IMR-90 (cell line): ENCODE data around the gene DDX31. TPM values are rescaled to one million over a fixed set of nuclear protein-coding genes. Genes with fewer than 3 reads are reported as not detected.

ENCODE experiments used
- ATAC-seq: fragments of 200-7000 bp; cut with Tn5 transposase; 2 replicates; pipeline ENCODE4 v1.9.1; 2020; ENCODE audit warnings: low read depth, mild to moderate bottlenecking, moderate library complexity
- BruUV-seq: library from RNA; stranded (reverse); fragments of 400-500 nt; replicated peaks from 2 replicates; lab custom pipeline; 2021; lab: Mats Ljungman, UMichigan
- CTCF ChIA-PET: fragments of 300-600 bp; formaldehyde crosslinking; extraction: SDS; loops from one replicate; lab custom pipeline; 2021; ENCODE audit warnings: antibody characterized with exemption; lab: Yijun Ruan, JAX
- POLR2A ChIA-PET: fragments of 300-600 bp; sonication (Branson Sonifier 250); formaldehyde crosslinking; loops from one replicate; lab custom pipeline; 2022; ENCODE audit warnings: antibody characterized with exemption; ENCODE audit not compliant: unreplicated experiment; lab: Charles Lee
- DNase-seq: peaks from one replicate; pipeline ENCODE4 v3.0.0; 2013
- H2AFZ ChIP-seq: replicated peaks from 2 replicates; pipeline ENCODE3; 2013; ENCODE audit warnings: low read length, mild to moderate bottlenecking; ENCODE audit not compliant: poor library complexity
- H2AK5ac ChIP-seq: 2 replicates; pipeline ENCODE4 v1.6.1; 2013; ENCODE audit warnings: low read depth, low read length, inconsistent platforms
- H2AK9ac ChIP-seq: replicated peaks from 2 replicates; pipeline ENCODE3; 2013; ENCODE audit warnings: mild to moderate bottlenecking, low read depth, low read length, moderate library complexity; ENCODE audit not compliant: poor library complexity
- H2BK120ac ChIP-seq: 2 replicates; pipeline ENCODE4 v1.6.1; 2013; ENCODE audit warnings: low read depth, low read length, inconsistent platforms
- H2BK15ac ChIP-seq: 3 replicates; pipeline ENCODE4 v1.6.1; 2013; ENCODE audit warnings: low read depth, low read length, inconsistent platforms
- H2BK20ac ChIP-seq: 2 replicates; pipeline ENCODE4 v1.6.1; 2013; ENCODE audit warnings: low read depth, mild to moderate bottlenecking, inconsistent platforms, low read length, moderate library complexity
- H2BK5ac ChIP-seq: 2 replicates; pipeline ENCODE4 v1.6.1; 2013; ENCODE audit warnings: mild to moderate bottlenecking, low read depth, low read length, inconsistent platforms; ENCODE audit not compliant: poor library complexity, severe bottlenecking
- H3K14ac ChIP-seq: replicated peaks from 2 replicates; pipeline ENCODE4 v1.6.1; 2013; ENCODE audit warnings: low read depth, low read length, inconsistent platforms
- H3K18ac ChIP-seq: 2 replicates; pipeline ENCODE4 v1.6.1; 2013; ENCODE audit warnings: low read depth, low read length, control low read depth
- H3K23ac ChIP-seq: 2 replicates; pipeline ENCODE4 v1.6.1; 2013; ENCODE audit warnings: low read depth, low read length, inconsistent platforms
- H3K27ac ChIP-seq: 2 replicates; pipeline ENCODE4 v1.5.1; 2013; ENCODE audit warnings: mild to moderate bottlenecking, control low read depth, low read length; ENCODE audit not compliant: insufficient read depth
- H3K27me3 ChIP-seq: 2 replicates; pipeline ENCODE4 v1.6.1; 2013; ENCODE audit warnings: low read length; ENCODE audit not compliant: control insufficient read depth, insufficient read depth
- H3K36me3 ChIP-seq: 2 replicates; pipeline ENCODE4 v1.6.1; 2013; ENCODE audit warnings: low read length, mixed read lengths; ENCODE audit not compliant: control insufficient read depth, insufficient read depth
- H3K4ac ChIP-seq: 2 replicates; pipeline ENCODE4 v1.6.1; 2013; ENCODE audit warnings: low read depth, low read length, inconsistent platforms
- H3K4me1 ChIP-seq: 2 replicates; pipeline ENCODE4 v1.6.1; 2013; ENCODE audit warnings: low read length, mixed read lengths; ENCODE audit not compliant: control insufficient read depth, insufficient read depth
- H3K4me2 ChIP-seq: 2 replicates; pipeline ENCODE4 v1.6.1; 2013; ENCODE audit warnings: low read depth, mild to moderate bottlenecking, control low read depth, low read length, moderate library complexity
- H3K4me3 ChIP-seq: 2 replicates; pipeline ENCODE4 v1.5.1; 2013; ENCODE audit warnings: low read depth, mild to moderate bottlenecking, control low read depth, low read length, moderate library complexity; ENCODE audit not compliant: insufficient read depth
- H3K56ac ChIP-seq: 2 replicates; pipeline ENCODE4 v1.6.1; 2013; ENCODE audit warnings: low read length, inconsistent platforms; ENCODE audit not compliant: insufficient read depth; ENCODE audit errors: extremely low read depth
- H3K79me1 ChIP-seq, 2 experiments: 2 replicates each; pipeline ENCODE4 v1.6.1; 2013; ENCODE audit warnings: low read length in 2 of 2, inconsistent platforms in 1 of 2, low read depth in 1 of 2
- H3K9ac ChIP-seq: 2 replicates; pipeline ENCODE4 v1.6.1; 2013; ENCODE audit warnings: low read depth, low read length, control low read depth
- H3K9me1 ChIP-seq: 2 replicates; pipeline ENCODE4 v1.6.1; 2013; ENCODE audit warnings: low read length, inconsistent platforms; ENCODE audit not compliant: insufficient read depth
- H3K9me3 ChIP-seq: 2 replicates; pipeline ENCODE4 v1.6.1; 2013; ENCODE audit warnings: low read length; ENCODE audit not compliant: control insufficient read depth, insufficient read depth
- H4K20me1 ChIP-seq: 2 replicates; pipeline ENCODE4 v1.6.1; 2013; ENCODE audit warnings: low read length, inconsistent platforms; ENCODE audit not compliant: insufficient read depth
- H4K5ac ChIP-seq: 2 replicates; pipeline ENCODE4 v1.6.1; 2013; ENCODE audit warnings: mild to moderate bottlenecking, low read depth, low read length, control low read depth
- H4K8ac ChIP-seq, 2 experiments: 2 replicates each; pipeline ENCODE4 v1.6.1; 2013; ENCODE audit warnings: low read depth in 2 of 2, low read length in 2 of 2, control low read depth in 1 of 2, inconsistent platforms in 1 of 2
- H4K91ac ChIP-seq: 2 replicates; pipeline ENCODE4 v1.6.1; 2013; ENCODE audit warnings: low read depth, low read length, inconsistent platforms; ENCODE audit not compliant: insufficient read depth
- CEBPB ChIP-seq: IDR thresholded peaks from 2 replicates; pipeline ENCODE4 v1.6.1; 2012; ENCODE audit warnings: low read depth, low read length, improper control_type of control experiment
- FOS ChIP-seq: fragments of 150-350 bp; IDR thresholded peaks from 2 replicates; pipeline ENCODE4 v1.6.1; 2016; ENCODE audit warnings: low read depth, low read length
- MAFK ChIP-seq: IDR thresholded peaks from 2 replicates; pipeline ENCODE4 v1.6.1; 2012; ENCODE audit warnings: low read depth, low read length, improper control_type of control experiment
- MXI1 ChIP-seq: IDR thresholded peaks from 2 replicates; pipeline ENCODE4 v1.6.1; 2012; ENCODE audit warnings: low read depth, mild to moderate bottlenecking, low read length, moderate library complexity, borderline replicate concordance
- POLR2A ChIP-seq: IDR thresholded peaks from 2 replicates; pipeline ENCODE4 v1.6.1; 2012; ENCODE audit warnings: mild to moderate bottlenecking, low read depth, low read length
- WGBS, 2 experiments: methylation state at CpG; one replicate each; pipeline versions ENCODE4 v1.1.5 to v1.1.7; 2013; ENCODE audit warnings: missing lambda C conversion rate in 2 of 2; ENCODE audit not compliant: insufficient read length in 1 of 2; ENCODE audit errors: extremely low coverage in 2 of 2; 5-methylcytosine and 5-hydroxymethylcytosine counted together
- dilution Hi-C: fragments of 300-500 bp; cut with HindIII; formaldehyde crosslinking; loops from one replicate; pipeline ENCODE4 v1.14.3; 2018; ENCODE audit warnings: low sequenced_read_pairs; ENCODE audit not compliant: unreplicated experiment
- in situ Hi-C: fragments of 300-500 bp; cut with MboI; formaldehyde crosslinking; loops from 3 replicates; pipeline ENCODE4 v1.14.3; 2019; ENCODE audit warnings: low sequenced_read_pairs, inconsistent platforms, mixed read lengths
- intact Hi-C: fragments of 100-400 bp; cut with micrococcal nuclease; formaldehyde crosslinking; loops from 2 replicates; pipeline ENCODE4 v1.10.0; 2022
- polyA plus RNA-seq, 3 experiments: library from polyadenylated mRNA; depleted of rRNA; stranded (reverse); fragments of >200 nt; gene quantifications; 2 replicates each; pipeline ENCODE4 v1.2.3, GENCODE V29; 2012; ENCODE audit warnings: low replicate concordance in 1 of 3
- total RNA-seq: library from RNA; depleted of rRNA; stranded (reverse); fragments of >200 nt; gene quantifications from 2 replicates; pipeline ENCODE4 v1.2.3, GENCODE V29; 2012
- TF ChIP-seq, protein P1 (sequence below): fragments of 150-350 bp; IDR thresholded peaks from 2 replicates; pipeline ENCODE4 v1.6.1; 2017; ENCODE audit warnings: mild to moderate bottlenecking, antibody characterized with exemption, low read length, low read depth

The DDX31 gene
- total and polyA plus RNA-seq, 2 of the 4 experiments (the other 2 are of a cell fraction), result 10.7 to 14.0 TPM

DNA sequence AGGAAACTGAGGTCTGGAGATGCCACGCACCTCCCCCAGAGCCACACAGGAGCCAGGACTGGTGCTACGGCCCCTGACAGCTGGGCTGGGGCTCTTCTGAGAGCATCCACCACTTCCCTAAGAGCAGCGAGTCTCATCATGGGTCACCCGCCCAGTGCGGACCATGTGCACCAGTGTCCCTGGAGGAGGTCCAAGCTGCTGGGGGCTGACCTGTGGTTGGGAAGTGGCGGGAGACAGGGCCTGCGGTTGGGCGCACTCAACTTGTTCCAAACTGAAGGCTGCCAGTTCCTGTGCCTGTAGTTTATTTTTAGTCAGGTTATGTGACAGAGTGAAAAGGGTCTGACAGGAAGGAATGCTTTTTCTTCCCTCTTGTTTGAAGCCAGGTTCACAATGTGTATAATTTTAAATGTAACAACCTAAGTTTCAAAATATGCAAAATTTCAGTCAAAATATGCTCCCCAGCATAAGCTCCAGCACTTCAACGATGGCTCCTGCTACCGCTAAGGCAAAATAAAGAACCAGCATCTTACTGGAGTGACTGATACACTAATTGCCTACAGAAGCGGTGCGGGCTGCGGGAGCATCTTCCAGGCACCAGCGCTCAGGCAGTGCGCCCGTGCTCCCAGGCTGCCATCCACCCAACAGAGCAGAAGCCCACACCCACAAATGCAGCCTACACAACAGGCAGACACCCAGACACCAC lies 72.6 kb downstream of the DDX31 start (continued):
- TF ChIP-seq CEBPB, result no peak

DNA sequence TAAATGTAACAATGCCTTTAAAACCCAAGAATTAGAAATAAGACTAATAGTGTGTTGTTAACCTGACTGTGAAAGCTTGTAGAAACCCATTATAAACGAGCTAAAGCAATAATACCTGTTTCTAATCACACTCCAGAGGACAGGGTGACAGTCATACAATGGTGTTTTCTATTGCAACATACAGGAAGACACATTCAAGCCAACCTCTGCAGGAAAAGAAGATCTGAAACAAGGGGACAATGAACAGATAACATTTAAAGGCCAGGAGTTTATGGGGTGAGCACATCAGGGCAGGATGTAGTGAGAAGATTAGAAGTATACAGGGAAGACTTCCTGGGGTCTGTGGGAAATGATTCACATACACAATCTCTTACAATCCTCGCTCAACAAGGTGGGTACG lies 73.6 kb downstream of the DDX31 start:
- Histone ChIP-seq H3K9me1 (peaks cover 11% of the 10 kb centered on the region; the same call in 1 of the 2 replicates), H3K79me1 (no peaks in the 10 kb centered on the region), H3K4me3 (no peak overlapping the region), H2BK5ac (no peak overlapping the region), H2AK5ac (no peak overlapping the region), H4K5ac (no peak overlapping the region), H3K56ac (no peak overlapping the region), H3K36me3 (peaks cover 18% of the 10 kb centered on the region), H3K9me3 (no peaks in the 10 kb centered on the region), H3K4me2 (no peak overlapping the region), H3K9ac (no peak overlapping the region), H3K4me1 (no peaks in the 10 kb centered on the region), H3K14ac (no peak overlapping the region), H2BK120ac (no peak overlapping the region), H4K8ac (no peak overlapping the region), H4K91ac (no peak overlapping the region), H3K4ac (no peak overlapping the region), H3K18ac (no peak overlapping the region), H2AK9ac (no peak overlapping the region), H2BK20ac (no peak overlapping the region), H4K20me1 (peaks cover 8% of the 10 kb centered on the region), H3K27ac (no peak overlapping the region), H2BK15ac (no peak overlapping the region), H3K23ac (no peak overlapping the region), H3K27me3 (peaks cover 10% of the 10 kb centered on the region), H2AFZ (no peak overlapping the region)
- ATAC-seq, result no peak
- dilution Hi-C loops, result no loop called here
- no peak for DNase-seq
- BruUV-seq, result no TSS peak
- intact Hi-C loops, result no loop called here
- CTCF ChIA-PET, result interaction anchor here (0.5 to 1.1 kb wide), 2 partner anchors 14 to 48 kb away, joined by 3 to 4 read pairs; no protein-coding TSS in a partner anchor
- in situ Hi-C loops, result no loop called here
- POLR2A ChIA-PET, result no interaction called here
- WGBS, 2 experiments, result no CpG with 5 or more reads among the region's 3 CpGs
- TF ChIP-seq MAFK (no peak), MXI1 (no peak), POLR2A (no peak), CEBPB (peak; percentile 29; the same call in 1 of the 2 replicates), FOS (no peak)
- TF ChIP-seq, protein P1, sequence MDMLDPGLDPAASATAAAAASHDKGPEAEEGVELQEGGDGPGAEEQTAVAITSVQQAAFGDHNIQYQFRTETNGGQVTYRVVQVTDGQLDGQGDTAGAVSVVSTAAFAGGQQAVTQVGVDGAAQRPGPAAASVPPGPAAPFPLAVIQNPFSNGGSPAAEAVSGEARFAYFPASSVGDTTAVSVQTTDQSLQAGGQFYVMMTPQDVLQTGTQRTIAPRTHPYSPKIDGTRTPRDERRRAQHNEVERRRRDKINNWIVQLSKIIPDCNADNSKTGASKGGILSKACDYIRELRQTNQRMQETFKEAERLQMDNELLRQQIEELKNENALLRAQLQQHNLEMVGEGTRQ, result no peak
